ENCODE measurements around the gene HDAC4.

DNA sequence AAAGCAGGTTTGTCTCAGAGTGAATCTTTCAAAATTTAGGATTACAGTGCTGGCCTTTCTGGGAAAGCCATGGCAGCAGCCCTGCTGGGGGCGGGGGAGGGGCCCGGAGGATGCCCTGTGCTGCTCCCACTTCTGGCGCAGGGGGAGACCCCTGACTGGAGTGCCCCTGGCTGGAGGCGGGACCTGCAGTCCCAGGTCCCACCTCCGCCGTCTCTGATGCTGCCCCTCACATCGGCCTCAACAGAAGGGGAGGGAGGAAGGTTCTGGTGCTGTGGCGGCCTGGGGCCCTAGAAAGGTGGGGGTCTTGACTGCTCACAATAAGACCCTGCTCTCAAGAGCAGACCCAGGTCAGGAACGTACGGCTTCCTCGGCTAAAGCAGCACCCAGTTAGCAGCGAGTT is 336.6 kb downstream of the HDAC4 start:
- TF ChIP-seq, protein P1, sequence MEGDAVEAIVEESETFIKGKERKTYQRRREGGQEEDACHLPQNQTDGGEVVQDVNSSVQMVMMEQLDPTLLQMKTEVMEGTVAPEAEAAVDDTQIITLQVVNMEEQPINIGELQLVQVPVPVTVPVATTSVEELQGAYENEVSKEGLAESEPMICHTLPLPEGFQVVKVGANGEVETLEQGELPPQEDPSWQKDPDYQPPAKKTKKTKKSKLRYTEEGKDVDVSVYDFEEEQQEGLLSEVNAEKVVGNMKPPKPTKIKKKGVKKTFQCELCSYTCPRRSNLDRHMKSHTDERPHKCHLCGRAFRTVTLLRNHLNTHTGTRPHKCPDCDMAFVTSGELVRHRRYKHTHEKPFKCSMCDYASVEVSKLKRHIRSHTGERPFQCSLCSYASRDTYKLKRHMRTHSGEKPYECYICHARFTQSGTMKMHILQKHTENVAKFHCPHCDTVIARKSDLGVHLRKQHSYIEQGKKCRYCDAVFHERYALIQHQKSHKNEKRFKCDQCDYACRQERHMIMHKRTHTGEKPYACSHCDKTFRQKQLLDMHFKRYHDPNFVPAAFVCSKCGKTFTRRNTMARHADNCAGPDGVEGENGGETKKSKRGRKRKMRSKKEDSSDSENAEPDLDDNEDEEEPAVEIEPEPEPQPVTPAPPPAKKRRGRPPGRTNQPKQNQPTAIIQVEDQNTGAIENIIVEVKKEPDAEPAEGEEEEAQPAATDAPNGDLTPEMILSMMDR (IDR thresholded peaks at IDR 0.05), result no peak
- no peak for TF ChIP-seq POLR2A (IDR thresholded peaks at IDR 0.05)
